WTC11 (cell line): ENCODE measurements around the gene POPDC3.

Source experiments
- CDX4 ChIP-seq: fragments of 250-450 bp; sonication (Bioruptor Pico); IDR thresholded peaks from 2 replicates; pipeline ENCODE4 v1.9.0; 2021; ENCODE audit warnings: moderate library complexity, mild to moderate bottlenecking, inconsistent platforms, borderline replicate concordance
- CTCF ChIP-seq: fragments of 200-600 bp; IDR thresholded peaks from 2 replicates; pipeline ENCODE4 v1.8.0; 2022; ENCODE audit warnings: antibody characterized with exemption
- E2F1 ChIP-seq: sonication (generic); formaldehyde crosslinking; IDR thresholded peaks from 2 replicates; pipeline ENCODE4 v1.8.0; 2022; ENCODE audit warnings: mild to moderate bottlenecking, missing genetic modification reagents
- FOXP4 ChIP-seq: sonication (generic); formaldehyde crosslinking; IDR thresholded peaks from 2 replicates; pipeline ENCODE4 v1.8.0; 2022; ENCODE audit warnings: mild to moderate bottlenecking, missing genetic modification reagents
- IRF1 ChIP-seq: sonication (generic); formaldehyde crosslinking; IDR thresholded peaks from 2 replicates; pipeline ENCODE4 v1.8.0; 2023; ENCODE audit warnings: missing genetic modification reagents
- RELA ChIP-seq: sonication (generic); formaldehyde crosslinking; IDR thresholded peaks from 2 replicates; pipeline ENCODE4 v1.8.1; 2022; ENCODE audit warnings: missing genetic modification reagents, mild to moderate bottlenecking, borderline replicate concordance
- TEAD4 ChIP-seq: sonication (generic); formaldehyde crosslinking; IDR thresholded peaks from 2 replicates; pipeline ENCODE4 v1.8.0; 2022; ENCODE audit warnings: mild to moderate bottlenecking, missing genetic modification reagents
- ZBTB43 ChIP-seq: sonication (generic); formaldehyde crosslinking; IDR thresholded peaks from 2 replicates; pipeline ENCODE4 v1.8.1; 2023; ENCODE audit warnings: mild to moderate bottlenecking, missing genetic modification reagents
- ZNF121 ChIP-seq: sonication (generic); formaldehyde crosslinking; IDR thresholded peaks from 2 replicates; pipeline ENCODE4 v1.8.0; 2023; ENCODE audit warnings: missing genetic modification reagents
- ZNF263 ChIP-seq: sonication (generic); formaldehyde crosslinking; IDR thresholded peaks from 2 replicates; pipeline ENCODE4 v1.8.1; 2022; ENCODE audit warnings: low read depth, mild to moderate bottlenecking, moderate library complexity, missing genetic modification reagents
- ZNF281 ChIP-seq: sonication (generic); formaldehyde crosslinking; IDR thresholded peaks from 2 replicates; pipeline ENCODE4 v1.8.0; 2023; ENCODE audit warnings: mild to moderate bottlenecking, missing genetic modification reagents

GRCh38 chr6:105113422-105113821 lies 66.4 kb downstream of the POPDC3 start:
- TF ChIP-seq CTCF (no peak), IRF1 (CRISPR knock-in tag) (no peak), TEAD4 (no peak), ZBTB43 (CRISPR knock-in tag) (no peak), FOXP4 (no peak), ZNF121 (no peak), ZNF281 (CRISPR knock-in tag) (no peak), CDX4 (CRISPR knock-in tag) (no peak), ZNF263 (CRISPR knock-in tag) (no peak), E2F1 (CRISPR knock-in tag) (no peak), RELA (CRISPR knock-in tag) (no peak)
